Type B pancreatic cell (in vitro differentiated cells): ENCODE measurements around the gene MIER2. TPM values are rescaled to one million over a fixed set of nuclear protein-coding genes. Genes with fewer than 3 reads are reported as not detected.

ENCODE experiments used
- DNase-seq: peaks from one replicate; pipeline ENCODE4 v3.0.0; 2021; ENCODE audit warnings: mixed read lengths; ENCODE audit not compliant: unreplicated experiment; ENCODE audit errors: extremely low spot score
- H3K27ac Mint-ChIP-seq: 2 replicates; pipeline ENCODE4 v1.8.0; 2021; ENCODE audit warnings: mild to moderate bottlenecking, mixed read lengths
- H3K27me3 Mint-ChIP-seq: 2 replicates; pipeline ENCODE4 v1.8.0; 2021; ENCODE audit warnings: mixed read lengths
- H3K36me3 Mint-ChIP-seq: 2 replicates; pipeline ENCODE4 v1.8.0; 2021; ENCODE audit warnings: mixed read lengths
- H3K4me1 Mint-ChIP-seq: one replicate; pipeline ENCODE4 v1.8.0; 2021; ENCODE audit warnings: mixed read lengths; ENCODE audit not compliant: unreplicated experiment
- H3K4me3 Mint-ChIP-seq: 2 replicates; pipeline ENCODE4 v1.8.0; 2021; ENCODE audit warnings: mild to moderate bottlenecking, mixed read lengths
- H3K9me3 Mint-ChIP-seq: 2 replicates; pipeline ENCODE4 v1.8.0; 2021; ENCODE audit warnings: mixed read lengths
- total RNA-seq: library from RNA; stranded (reverse); gene quantifications from 2 replicates; pipeline ENCODE4 v1.2.1, GENCODE V29; 2021; ENCODE audit warnings: low replicate concordance
- TF ChIP-seq, protein P1 (sequence below): fragments of 200-600 bp; sonication (generic); conservative IDR thresholded peaks from 2 replicates; pipeline ENCODE4 v1.5.0; 2021; ENCODE audit warnings: antibody characterized with exemption, mild to moderate bottlenecking

The MIER2 gene
- total RNA-seq, 1 donor from 2014 or later, result 42.3 TPM

DNA sequence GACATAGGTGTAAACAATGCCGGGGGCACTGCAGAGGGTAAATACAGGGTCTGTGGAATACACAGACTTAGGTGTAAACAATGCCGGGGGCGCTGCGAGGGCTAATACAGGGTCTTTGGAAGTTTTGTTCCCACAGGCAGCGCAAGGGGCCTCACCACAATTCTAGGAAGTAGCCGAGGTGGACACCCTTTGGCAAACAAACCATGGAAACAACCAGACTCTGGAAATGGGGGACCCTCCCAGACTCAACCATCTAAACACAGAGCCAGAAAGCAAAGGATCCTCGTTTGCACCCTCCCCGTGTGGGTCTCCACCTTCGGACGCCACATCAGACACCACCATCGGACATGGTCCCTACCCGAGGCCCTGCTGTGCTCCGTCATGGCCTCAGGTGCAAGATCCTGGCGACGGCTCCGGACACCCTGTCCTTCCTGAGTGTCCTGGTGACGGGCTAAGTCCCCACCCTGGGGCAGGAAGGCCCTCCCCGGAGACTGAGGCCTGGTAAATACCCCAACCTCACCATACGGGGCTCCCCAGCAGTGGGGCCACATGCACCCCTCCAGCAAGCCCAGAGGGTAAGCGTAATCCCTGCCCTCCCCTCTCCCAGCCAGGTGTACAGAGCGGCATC lies 36.7 kb downstream of the MIER2 start:
- Mint-ChIP-seq H3K27me3 (no peaks in the 10 kb centered on the region), H3K4me3 (no peak overlapping the region), H3K4me1 (no peaks in the 10 kb centered on the region), H3K36me3 (peaks cover 7% of the 10 kb centered on the region), H3K27ac (no peak overlapping the region), H3K9me3 (no peaks in the 10 kb centered on the region)
- TF ChIP-seq, protein P1, sequence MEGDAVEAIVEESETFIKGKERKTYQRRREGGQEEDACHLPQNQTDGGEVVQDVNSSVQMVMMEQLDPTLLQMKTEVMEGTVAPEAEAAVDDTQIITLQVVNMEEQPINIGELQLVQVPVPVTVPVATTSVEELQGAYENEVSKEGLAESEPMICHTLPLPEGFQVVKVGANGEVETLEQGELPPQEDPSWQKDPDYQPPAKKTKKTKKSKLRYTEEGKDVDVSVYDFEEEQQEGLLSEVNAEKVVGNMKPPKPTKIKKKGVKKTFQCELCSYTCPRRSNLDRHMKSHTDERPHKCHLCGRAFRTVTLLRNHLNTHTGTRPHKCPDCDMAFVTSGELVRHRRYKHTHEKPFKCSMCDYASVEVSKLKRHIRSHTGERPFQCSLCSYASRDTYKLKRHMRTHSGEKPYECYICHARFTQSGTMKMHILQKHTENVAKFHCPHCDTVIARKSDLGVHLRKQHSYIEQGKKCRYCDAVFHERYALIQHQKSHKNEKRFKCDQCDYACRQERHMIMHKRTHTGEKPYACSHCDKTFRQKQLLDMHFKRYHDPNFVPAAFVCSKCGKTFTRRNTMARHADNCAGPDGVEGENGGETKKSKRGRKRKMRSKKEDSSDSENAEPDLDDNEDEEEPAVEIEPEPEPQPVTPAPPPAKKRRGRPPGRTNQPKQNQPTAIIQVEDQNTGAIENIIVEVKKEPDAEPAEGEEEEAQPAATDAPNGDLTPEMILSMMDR, result no peak
- DNase-seq, result no peak

- no peak overlapping the region for H3K27ac Mint-ChIP-seq
- no peaks in the 10 kb centered on the region for H3K27me3 Mint-ChIP-seq
- TF ChIP-seq, protein P1, result no peak
- no peaks in the 10 kb centered on the region for H3K4me1 Mint-ChIP-seq
- no peak overlapping the region for H3K4me3 Mint-ChIP-seq
- H3K36me3 Mint-ChIP-seq, result peaks cover 7% of the 10 kb centered on the region
- DNase-seq, result no peak
- H3K9me3 Mint-ChIP-seq, result no peaks in the 10 kb centered on the region
Measured at GRCh38 chr19:307111-307531, 37.5 kb downstream of the MIER2 start.

GRCh38 chr19:306151-306900 lies 38.3 kb downstream of the MIER2 start:
- H3K4me3 Mint-ChIP-seq, result no peak overlapping the region
- peaks cover 7% of the 10 kb centered on the region for H3K36me3 Mint-ChIP-seq
- TF ChIP-seq, protein P1, result no peak
- H3K4me1 Mint-ChIP-seq, result no peaks in the 10 kb centered on the region
- DNase-seq, result no peak
- H3K27me3 Mint-ChIP-seq, result no peaks in the 10 kb centered on the region
- H3K27ac Mint-ChIP-seq, result no peak overlapping the region
- H3K9me3 Mint-ChIP-seq, result no peaks in the 10 kb centered on the region

- no peaks in the 10 kb centered on the region for H3K4me1 Mint-ChIP-seq
- DNase-seq, result no peak
- H3K36me3 Mint-ChIP-seq, result peaks cover 7% of the 10 kb centered on the region
- H3K4me3 Mint-ChIP-seq, result no peak overlapping the region
- no peak overlapping the region for H3K27ac Mint-ChIP-seq
- no peaks in the 10 kb centered on the region for H3K27me3 Mint-ChIP-seq
- no peaks in the 10 kb centered on the region for H3K9me3 Mint-ChIP-seq
- TF ChIP-seq, protein P1, result no peak
Measured at GRCh38 chr19:305240-306150, 39.1 kb downstream of the MIER2 start.

GRCh38 chr19:296476-297225 lies 47.9 kb downstream of the MIER2 start:
- Mint-ChIP-seq H3K4me3 (peak overlapping the region; percentile 8), H3K4me1 (peaks cover 25% of the 10 kb centered on the region), H3K36me3 (no peaks in the 10 kb centered on the region), H3K9me3 (no peaks in the 10 kb centered on the region), H3K27ac (no peak overlapping the region), H3K27me3 (peaks cover 44% of the 10 kb centered on the region)
- no peak for DNase-seq
- TF ChIP-seq, protein P1, result no peak
